Measurements from ENCODE around the gene PRKAG3.

Gene PRKAG3

DNA sequence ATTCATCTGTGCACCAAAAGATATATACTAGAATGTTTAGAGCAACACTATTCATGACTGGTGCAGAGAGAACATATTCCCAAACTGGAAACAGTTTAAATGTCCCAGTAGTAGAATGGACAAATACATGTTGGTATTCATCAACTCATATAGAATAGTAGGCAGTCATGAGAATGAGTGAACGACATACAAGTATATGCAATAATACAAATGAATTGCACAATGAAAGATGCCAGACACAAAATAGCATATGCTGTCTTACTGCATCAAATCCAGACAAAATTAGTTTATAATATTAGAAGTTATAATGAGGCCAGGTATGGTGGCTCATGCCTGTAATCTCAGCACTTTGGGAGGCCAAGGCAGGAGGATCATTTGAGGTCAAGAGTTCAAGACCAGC is 8.3 kb upstream of the PRKAG3 start:
- DNase-seq, result no peak

DNA sequence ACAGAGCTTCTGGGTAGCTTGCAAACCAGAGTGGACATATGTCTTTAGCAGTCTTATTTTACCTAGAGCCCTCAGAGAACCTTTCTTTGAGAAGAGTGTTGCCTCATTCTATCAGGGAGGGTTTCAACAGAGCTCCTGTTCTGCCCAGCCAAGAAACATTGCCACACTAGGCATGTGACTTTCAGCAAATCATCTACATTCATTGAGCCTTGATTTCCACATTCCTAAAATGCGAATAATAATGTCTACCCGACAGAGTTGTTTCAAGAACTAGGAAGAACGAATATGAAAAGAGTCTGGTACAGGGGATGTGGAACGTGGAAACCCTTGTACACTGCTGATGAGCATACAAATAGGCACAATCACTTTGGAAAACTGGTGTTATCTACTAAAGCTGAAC is 7.8 kb upstream of the PRKAG3 start:
- no peak for DNase-seq

DNA sequence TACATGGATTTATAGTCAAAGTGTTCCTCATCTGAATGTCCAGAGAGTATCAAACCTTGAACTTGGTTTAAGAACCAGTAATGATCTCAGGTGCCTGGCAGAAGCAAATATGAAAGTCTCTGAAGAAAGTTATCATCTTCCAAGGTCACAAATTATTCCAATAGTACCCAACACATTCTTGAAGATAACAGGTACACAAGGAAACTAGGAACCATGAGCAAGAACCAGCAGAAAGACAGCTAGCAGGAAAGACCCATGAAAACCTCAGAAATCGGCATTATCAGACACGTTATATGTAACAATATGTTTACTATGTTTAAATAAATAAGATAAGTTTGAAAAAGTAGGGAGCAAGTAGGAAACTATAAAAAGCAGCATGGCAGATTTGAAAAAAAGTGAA is 5.9 kb upstream of the PRKAG3 start:
- DNase-seq, result no peak

DNA sequence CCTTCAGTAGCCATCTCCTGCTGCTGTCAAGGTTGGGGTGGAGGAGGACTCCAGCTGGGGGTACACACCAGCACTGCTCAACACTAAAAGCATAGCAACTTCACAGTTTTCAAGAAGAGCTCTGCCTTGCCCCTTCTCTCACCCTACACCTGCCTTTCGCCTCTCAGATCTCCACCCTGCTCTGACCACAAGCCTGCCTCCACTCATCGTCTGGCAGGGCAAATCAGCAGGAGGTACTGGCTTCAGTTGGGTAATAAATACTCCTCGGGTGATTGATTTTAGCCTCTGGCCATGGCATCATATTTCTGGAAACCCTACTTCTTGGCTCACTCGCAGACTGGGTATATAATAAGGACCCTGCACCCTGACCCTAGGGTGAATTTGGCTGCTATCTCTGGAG is 3.1 kb upstream of the PRKAG3 start:
- DNase-seq, result no peak

DNA sequence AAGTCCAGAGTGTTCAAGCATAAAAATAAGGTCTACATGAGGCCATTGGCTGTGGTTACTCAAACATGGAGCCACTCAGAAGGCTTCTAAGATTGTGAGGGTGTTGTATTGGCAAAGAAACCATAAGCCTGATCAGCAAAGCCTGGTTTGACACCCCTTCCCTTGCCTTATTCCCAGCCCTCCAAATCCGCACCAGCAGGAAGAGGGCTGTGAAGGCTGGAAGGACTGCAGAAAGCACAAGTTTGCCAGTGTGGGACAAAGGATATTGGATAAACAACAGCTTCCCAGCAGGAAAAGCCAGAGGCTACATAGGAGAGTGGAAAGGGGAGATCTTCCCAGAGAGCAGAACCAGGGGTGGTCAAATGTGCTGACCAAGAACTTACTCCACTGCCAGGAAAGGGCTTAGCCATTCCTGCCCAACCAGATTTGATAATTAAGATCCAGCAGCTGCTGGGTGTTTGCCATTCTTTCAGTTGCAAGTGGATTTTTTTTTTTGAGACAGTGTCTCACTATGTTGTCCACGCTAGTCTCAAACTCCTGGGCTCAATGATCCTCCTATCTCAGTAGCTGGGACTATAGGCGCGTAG is 1.5 kb upstream of the PRKAG3 start:
- DNase-seq, result no peak

DNA sequence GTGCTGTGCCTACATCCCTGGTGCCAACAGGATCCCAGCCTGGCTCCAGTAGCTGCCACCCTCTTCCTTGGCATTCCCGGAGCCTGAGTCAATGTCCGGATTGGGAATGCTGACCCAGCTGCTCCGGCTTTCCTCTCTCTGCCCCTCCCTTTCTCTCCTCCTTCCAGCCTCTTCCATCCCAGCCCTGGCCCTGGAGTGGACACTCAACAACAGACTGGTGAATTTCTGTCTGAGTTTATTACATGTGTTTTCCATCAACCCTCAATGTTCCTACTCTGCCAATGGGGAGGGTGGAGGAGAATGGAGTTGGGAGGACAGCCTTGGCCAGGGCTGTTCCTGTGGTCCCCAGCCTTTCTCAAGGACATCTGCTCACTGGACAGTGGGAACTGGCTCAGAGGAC is 917 bp upstream of the PRKAG3 start:
- DNase-seq, result no peak

DNA sequence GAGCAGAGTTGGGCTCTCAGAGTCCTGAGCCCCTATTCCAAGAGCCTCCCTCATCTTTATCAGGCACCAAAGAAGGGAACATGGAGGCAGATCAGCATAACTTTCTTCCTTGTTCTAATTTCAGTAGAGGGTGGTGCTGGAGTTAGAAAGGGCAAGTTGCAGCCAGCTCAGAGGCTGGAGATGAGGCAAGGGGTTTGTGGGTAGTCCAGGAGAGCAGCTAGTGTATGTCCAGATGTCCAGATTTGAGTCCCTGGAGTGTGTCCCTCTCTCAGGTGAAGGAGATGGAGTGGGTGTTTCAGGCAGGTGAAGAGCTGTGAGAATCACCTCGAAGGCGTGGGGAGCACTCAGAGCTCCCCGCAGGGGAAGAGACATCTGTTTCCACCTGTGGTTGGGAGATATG is 478 bp upstream of the PRKAG3 start:
- no peak for DNase-seq

DNA sequence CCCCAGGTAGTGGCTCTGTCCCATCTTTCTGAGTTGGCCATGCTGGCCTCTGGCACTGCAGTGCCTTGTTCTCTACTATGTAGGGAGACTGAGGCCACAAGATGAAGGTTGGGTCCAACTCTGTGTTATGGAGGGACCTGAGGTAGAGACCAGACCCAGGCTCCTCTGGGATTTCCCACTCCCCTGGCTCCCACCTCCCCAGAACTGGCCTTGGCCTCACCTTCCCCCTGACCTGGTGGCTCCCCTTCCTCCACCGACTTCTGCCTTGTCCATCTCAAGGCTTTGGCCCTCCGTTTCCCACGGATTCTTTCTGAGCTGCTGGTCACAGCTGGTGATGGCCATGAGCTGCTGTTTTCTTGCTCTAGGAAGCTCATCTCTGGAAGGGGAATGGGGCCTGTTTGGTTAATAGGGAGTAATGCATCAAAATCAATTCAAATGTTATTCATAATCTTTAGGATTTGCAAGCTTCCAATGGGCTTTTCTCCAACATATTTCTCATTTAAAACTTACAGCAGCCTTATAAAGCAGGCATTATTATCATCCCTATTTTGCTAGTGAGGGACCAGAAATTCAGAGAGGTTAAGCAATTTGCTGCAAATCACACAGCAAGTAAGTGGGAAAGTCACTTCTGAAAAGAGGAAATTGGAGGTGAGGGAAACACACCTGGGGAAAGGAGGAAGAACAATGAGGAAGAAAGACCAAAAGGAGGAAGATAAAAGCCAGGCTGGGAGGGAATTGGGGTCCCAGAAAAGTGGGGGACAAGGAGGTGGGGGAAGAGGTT is 887 bp downstream of the PRKAG3 start:
- DNase-seq, result no peak

DNA sequence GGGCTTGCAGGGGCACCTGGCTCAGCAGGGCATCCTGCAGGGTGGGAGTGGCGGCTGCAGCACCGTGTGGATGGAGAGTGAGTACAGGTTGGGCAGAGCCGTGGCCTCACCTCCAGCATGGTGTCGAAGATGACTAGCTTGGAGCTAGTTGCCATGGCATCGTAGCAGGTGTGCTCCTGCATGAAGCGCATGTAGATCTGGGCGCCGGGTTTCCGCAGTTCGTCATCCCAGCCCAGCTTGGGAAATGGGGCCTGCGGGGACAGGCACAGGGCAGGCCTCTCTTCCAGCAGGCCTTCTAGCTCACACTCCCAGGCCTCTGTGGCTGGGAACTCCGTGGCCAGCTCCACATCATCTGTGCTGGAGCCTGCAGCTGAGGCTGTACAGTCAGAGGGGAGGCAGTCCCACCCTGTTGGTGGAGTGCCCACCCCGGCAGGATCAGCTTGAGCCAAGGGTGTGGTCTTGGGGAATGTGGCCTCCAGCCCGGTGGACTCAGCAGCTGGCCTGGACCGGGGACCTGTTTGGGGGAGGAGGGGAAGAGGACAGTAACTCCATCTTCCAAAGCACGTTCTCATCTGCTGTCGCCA is 1.6 kb downstream of the PRKAG3 start:
- no peak for DNase-seq

DNA sequence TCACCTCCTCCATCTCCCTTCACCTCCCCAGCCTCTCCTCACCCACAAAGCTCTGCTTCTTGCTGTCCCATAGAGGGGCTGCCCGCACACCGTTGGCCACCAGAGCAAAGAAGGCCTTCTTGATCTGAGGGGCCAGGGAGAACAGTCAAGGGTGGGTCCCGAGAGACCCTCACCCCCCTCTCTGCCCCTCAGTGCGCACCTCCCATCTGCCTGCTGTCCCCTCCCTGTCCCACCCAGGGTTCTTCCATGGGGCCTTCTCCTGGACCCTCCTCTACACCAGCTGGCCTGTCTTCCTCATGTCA is 3.2 kb downstream of the PRKAG3 start:
- DNase-seq, result no peak

DNA sequence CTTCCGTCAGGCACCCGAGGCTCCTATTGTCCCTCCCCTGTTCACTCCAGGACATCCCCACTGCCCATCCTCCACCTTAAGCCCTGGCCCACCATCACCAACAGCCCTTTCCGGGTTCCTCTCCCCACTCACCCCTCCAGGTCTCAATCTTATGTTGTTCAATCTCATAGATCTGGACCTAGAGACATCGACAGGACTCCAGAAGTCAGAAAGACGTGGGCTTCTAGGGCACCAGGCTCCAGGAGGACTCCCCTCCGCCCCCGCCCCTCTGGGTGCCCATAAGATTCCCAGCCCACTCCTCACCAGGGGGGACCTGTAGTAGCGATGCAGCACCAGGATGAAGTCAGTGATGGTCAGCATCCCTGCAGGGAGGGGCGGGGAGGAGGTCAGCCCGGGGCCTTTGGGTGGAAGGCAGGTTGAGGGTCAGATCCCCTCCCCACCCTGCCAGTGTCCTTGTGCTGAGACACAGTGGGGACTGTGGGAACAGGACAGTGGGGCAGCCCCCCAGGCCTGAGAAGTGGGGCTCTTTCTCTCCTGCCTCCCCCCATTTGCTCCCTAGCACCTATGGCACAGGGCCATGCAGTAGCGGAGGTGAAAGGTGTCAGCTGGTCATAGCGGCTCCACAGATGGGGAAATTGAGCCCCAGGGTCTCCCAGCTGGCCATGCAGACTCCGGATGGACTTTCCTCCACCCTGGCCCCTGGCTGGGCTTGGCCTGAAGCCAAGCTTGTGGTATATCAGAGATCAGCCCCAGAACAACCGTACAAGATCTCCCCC is 3.7 kb downstream of the PRKAG3 start:
- no peak for DNase-seq

DNA sequence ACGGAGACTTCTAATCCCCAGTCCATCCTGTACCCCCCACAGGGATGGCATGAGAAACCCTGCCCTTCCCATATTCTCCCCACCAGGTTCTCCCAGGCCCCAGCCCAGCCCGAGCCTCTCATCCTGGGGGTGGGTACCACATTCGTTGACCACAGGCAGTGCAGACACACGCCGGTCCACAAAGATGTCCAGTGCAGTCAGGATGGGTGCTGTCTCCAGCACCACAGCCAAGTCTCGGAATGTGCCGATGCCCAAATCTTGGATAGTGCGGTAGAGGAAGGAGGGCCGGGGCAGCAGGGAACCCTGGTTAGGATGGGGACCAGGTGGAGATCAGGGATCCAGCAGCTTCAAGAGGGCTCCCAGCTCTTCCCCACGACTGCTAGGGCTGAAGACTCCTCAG is 4.8 kb downstream of the PRKAG3 start:
- DNase-seq, result no peak

DNA sequence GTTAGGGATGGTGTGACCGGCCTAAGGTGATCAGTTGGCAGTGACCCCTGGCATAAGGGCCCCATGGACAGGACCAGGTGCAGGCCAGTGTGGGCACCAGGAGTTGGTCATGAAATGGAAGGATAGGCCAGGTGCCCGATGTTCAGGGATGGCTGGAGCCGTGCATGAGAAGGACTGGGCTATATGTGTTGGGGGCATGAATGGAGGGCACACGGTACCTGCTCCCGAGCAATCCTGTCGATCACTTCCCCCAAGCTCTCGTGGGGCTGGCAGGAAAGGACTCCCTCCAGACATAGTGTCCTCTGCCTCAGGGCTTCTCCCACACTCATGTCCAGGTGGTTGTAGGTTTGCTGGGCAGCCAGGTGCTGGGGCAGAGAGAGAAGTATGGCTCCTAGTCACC is 7.6 kb downstream of the PRKAG3 start:
- no peak for DNase-seq

DNA sequence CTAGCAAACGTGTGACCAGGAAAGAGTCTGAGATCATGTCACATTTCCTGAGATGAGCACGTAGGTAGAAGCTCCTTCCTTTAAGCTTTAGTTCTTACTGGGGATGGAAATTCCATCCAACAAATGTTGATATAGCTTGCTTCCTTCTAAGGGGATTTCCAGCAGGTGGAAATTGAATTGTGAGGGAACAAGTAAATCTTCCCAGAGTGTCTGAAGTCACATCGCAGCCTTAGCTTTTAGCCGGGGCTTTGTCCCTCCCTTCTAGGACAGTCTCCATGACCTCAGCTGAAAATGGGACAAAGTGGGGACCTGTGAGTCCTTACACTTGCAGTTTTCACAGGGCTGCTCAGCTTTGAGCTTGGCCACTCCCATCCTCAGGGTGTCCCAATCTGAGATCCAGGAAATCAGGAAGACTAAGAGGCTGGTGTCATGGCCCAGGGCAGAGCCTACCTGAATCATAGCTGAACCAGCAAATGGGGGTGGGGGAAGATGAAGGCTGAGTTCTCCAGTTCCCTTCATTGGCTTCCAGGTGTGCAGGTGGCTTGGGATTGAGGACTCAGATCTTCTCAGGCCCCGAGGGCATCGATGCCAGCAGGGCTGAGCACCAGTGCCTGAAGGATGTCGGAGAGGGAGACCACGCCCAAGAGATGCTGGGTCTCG is 8.3 kb downstream of the PRKAG3 start:
- DNase-seq, result no peak

DNA sequence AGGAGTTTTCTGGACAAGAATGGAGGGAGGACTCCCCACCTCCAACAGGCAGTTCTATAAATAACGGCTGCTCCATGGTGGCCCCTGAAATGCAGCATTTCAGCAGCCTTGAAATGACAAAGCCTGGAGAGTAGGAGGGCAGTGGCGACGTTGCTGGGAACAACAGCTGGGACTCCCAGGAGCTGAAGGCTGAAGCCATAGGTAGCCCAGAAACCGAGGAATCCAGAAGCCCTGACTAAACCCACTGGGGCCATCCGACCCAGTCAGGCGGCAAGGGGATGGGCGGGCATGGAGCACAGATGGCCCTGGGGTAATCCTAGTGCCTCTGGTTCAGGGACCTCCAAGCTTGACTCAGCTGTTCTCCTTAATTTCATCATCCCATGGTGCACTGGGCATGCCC is 9.0 kb downstream of the PRKAG3 start:
- no peak for DNase-seq

DNA sequence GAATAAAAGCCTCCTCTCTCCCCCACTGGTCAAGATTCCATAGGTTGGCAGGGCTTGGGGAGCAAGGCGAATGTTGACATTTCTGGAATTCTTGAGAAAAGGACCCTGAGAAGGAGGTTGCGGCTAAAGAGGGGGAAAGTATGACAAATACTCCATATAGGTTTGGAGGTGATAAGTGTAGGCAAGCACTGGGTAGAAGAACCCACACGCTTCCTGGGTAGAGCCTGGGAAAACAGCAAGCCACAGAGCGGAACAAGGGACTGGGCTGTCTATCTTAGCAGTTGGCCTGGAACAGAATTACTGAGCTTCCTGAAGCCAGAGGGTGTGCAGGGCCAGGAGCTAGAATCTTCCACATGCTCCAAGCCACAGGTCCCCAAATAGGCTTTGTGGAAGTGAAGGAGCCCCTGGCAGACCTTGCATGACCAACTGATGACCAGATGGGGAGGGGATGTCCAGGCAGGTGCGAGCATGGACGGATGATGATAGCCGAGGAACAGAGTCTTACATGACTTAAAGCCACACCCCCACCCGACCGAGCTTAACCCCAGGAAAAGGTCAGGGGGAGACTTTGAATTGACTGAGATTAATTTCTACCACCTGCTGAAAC is 9.9 kb downstream of the PRKAG3 start:
- DNase-seq, result no peak

DNA sequence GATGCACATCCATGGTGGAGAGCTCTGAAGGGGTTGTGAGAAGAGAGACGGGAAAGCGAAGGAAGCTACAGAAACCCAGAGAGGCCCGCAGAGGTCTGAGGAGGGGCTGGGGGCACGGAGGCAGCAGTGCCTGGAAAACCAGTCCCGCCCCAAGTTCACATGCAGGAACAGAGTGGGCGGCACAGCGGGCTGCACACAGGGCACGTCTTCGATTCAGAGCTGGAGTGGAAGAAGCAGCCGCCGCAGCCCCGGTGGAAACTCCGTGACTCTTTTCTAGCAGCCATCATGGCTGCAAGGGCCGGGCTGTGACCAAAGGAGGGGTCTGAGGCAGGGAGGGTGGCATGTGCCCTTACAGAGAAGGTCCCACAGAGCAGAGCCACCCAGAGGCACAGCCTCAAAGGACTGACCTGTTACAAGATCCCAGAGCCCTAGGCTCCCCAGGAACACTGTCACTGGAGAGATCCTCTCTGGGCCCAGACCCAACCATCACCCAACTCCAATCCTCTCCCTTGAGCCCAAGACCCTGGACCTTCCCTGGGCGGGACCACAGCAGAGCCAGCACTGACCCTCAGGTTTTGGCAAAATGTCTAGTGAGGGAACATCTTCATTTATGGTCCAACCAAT is 10.7 kb downstream of the PRKAG3 start:
- no peak for DNase-seq

DNA sequence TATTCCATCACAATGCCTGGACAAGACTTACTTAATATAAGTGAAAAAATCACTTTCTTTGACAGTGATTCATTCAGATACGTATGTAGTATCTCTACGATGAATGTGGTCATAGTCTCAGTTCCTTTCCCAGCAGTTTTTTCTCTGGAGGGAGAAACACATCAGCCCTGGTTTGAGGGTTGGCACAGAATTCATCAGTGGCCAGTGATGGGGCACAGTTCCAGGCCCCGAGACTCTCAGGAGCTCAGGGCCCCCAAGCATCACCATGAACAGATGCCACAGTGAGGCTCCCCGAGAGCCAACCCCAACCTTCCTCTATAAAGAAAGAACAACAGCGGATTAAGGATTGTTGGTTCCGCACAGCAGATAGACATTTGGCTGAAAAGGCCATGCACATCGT is 12.5 kb downstream of the PRKAG3 start:
- DNase-seq, result no peak

DNA sequence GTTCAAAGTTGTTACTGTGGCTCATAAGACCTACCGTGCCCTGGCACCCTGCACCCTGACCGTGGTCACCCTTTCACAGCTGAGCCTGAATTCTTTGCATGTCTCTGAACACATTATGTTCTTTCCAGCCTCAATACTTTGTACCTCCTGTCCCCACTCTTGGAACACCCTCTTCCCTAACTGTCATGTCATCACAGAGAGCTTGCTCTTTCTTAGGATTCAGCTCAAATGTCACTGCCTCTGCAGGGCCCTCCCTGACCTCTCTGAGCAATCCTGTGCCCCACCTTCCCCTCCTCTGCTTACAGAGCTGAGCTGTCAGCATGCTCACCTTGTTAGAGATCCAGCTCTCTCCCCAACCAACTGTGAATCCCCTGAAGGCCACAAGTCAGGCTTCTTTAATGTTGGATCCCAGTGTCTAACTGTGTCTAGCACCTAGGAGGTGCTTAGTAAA is 15.0 kb downstream of the PRKAG3 start:
- no peak for DNase-seq

DNA sequence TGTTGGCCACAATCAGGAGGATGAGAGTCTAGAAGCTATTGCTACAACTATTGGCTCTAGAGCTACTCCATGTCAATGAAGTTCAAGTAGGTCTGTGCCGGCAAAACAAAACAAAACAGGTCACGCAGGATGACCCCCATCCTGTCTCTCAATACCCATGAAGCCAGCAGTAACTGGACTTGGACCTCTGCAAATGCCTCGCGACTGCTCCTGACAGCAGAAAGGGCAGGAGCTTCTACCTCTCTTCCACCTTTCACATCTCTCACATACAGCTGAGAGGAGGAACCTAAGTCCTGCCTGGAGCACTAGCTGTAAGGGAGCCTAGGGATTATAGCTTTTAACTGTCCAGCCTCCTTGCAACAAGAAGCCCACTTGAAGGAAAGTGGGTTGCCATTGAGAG is 16.0 kb downstream of the PRKAG3 start:
- no peak for DNase-seq

DNA sequence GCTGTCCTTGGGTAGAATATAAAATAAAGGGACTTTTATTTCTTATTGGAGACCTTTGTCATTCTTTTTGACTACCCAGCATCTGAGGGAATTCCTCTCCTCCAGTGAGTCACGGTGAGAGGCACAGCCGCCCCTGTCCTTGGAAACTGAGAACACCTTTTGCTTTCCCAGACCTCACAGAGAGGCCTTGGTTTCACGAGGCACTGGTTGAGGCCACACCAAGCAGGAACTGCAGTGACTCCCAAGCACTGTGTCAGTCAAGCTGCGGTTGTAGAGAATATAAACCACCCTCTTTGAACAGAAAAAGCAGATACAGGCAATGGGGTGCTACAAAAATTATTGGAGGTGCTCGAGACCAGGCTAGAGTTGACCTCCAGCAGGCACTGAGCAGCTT is 16.4 kb downstream of the PRKAG3 start:
- DNase-seq, result no peak

All from right kidney (tissue), 1 donor.